Endothelial cell (in vitro differentiated cells): ENCODE data around the gene MRPS7. TPM values are rescaled to one million over a fixed set of nuclear protein-coding genes. Genes with fewer than 3 reads are reported as not detected.

ENCODE experiments used
- DNase-seq: peaks from one replicate; pipeline ENCODE4 v3.0.0; 2021; ENCODE audit warnings: low spot score
- H3K27ac Mint-ChIP-seq: one replicate; pipeline ENCODE4 v1.8.0; 2021; ENCODE audit warnings: mixed read lengths, inconsistent platforms; ENCODE audit not compliant: unreplicated experiment
- H3K27me3 Mint-ChIP-seq: one replicate; pipeline ENCODE4 v1.8.0; 2021; ENCODE audit warnings: mild to moderate bottlenecking, moderate library complexity, mixed read lengths, inconsistent platforms; ENCODE audit not compliant: unreplicated experiment
- H3K36me3 Mint-ChIP-seq: one replicate; pipeline ENCODE4 v1.8.0; 2021; ENCODE audit warnings: mild to moderate bottlenecking, low read depth, mixed read lengths, inconsistent platforms; ENCODE audit not compliant: unreplicated experiment
- H3K4me1 Mint-ChIP-seq: one replicate; pipeline ENCODE4 v1.8.0; 2021; ENCODE audit warnings: mild to moderate bottlenecking, mixed read lengths, inconsistent platforms; ENCODE audit not compliant: unreplicated experiment
- H3K4me3 Mint-ChIP-seq: one replicate; pipeline ENCODE4 v1.8.0; 2021; ENCODE audit warnings: mild to moderate bottlenecking, mixed read lengths, inconsistent platforms; ENCODE audit not compliant: unreplicated experiment
- H3K9me3 Mint-ChIP-seq: one replicate; pipeline ENCODE4 v1.8.0; 2021; ENCODE audit warnings: mixed read lengths, inconsistent platforms; ENCODE audit not compliant: unreplicated experiment
- CTCF ChIP-seq: fragments of 200-600 bp; sonication (generic); IDR thresholded peaks from one replicate; pipeline ENCODE4 v1.5.0; 2021; ENCODE audit warnings: antibody characterized with exemption; ENCODE audit not compliant: unreplicated experiment
- total RNA-seq: library from RNA; stranded (reverse); fragmentation: NEBNext Ultra II Directional; extraction: Animal tissue kit (Norgen Biotek cat#: 25700); gene quantifications from one replicate; pipeline ENCODE4 v1.2.1, GENCODE V29; 2021; ENCODE audit not compliant: unreplicated experiment

Gene MRPS7
- total RNA-seq, 1 donor from 2014 or later: 63.4 TPM

DNA sequence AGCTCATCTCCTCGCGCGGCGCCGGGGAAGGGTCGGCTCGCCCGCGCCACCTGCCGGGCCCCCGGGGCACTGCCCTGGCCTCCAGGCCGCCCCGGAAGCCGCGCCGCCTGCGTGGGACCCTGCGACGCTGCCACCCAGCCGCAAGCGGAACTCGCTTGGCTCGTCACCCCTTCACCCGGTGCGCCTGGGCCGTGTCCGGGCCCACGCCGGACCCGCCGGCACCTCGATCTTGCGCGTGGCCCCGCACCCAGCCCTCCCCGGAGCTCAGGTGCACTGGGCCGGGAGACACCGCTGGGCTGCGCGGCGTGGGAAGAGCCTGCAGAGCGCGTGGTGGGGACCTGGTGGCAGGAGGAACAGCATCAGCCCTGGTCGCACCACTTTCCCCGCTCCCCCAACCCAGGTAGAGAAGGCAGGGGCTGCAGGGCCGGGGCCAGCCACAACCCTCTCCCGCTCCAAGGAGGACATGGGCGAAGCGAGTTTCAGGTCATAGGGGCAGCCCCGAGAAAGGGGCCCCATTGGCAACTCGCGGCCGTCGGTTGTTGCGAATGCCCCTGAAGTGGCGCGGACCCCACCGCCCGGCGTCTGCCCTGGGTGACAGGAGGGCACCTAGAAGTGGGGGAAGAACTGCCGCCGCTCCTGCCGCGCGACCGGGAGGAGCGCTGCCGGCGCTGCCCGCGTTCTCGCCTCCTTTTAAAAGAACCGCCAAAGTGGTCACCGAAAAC, 9.7 kb downstream of the MRPS7 start:
- H3K36me3 Mint-ChIP-seq: peaks cover 4% of the 10 kb centered on the region
- peaks cover 42% of the 10 kb centered on the region for H3K4me1 Mint-ChIP-seq
- no peaks in the 10 kb centered on the region for H3K9me3 Mint-ChIP-seq
- peak; percentile 75 for DNase-seq
- no peak overlapping the region for H3K27ac Mint-ChIP-seq
- no peaks in the 10 kb centered on the region for H3K27me3 Mint-ChIP-seq
- H3K4me3 Mint-ChIP-seq: peak overlapping the region; percentile 77
- TF ChIP-seq CTCF: peak; percentile 76

- Mint-ChIP-seq H3K4me1 (peaks cover 36% of the 10 kb centered on the region), H3K27ac (no peak overlapping the region), H3K9me3 (no peaks in the 10 kb centered on the region), H3K27me3 (no peaks in the 10 kb centered on the region), H3K36me3 (no peaks in the 10 kb centered on the region), H3K4me3 (peak overlapping the region; percentile 77)
- TF ChIP-seq CTCF: no peak
- DNase-seq: no peak
Measured at GRCh38 chr17:75271955-75272847, 10.5 kb downstream of the MRPS7 start.

DNA sequence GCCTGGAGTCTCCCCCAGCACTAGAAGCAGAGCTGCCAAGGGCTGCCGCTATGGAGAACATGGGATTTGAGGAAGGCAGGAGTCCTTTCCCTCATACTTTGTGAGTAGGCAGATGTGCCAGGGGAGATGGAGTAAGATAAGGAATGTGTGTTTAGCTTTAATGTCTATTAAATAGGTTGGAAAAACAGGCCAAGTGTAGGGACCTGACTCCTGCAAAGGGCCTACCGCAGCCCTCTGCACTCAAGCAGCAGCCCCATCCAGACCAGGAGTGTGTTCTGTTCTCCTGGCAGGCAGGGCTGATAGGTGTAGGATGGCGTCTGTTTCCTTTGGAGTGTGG, 11.1 kb downstream of the MRPS7 start:
- Mint-ChIP-seq H3K9me3 (no peaks in the 10 kb centered on the region), H3K27ac (no peak overlapping the region), H3K4me1 (peaks cover 31% of the 10 kb centered on the region), H3K27me3 (no peaks in the 10 kb centered on the region), H3K4me3 (no peak overlapping the region), H3K36me3 (no peaks in the 10 kb centered on the region)
- no peak for TF ChIP-seq CTCF
- no peak for DNase-seq

DNA sequence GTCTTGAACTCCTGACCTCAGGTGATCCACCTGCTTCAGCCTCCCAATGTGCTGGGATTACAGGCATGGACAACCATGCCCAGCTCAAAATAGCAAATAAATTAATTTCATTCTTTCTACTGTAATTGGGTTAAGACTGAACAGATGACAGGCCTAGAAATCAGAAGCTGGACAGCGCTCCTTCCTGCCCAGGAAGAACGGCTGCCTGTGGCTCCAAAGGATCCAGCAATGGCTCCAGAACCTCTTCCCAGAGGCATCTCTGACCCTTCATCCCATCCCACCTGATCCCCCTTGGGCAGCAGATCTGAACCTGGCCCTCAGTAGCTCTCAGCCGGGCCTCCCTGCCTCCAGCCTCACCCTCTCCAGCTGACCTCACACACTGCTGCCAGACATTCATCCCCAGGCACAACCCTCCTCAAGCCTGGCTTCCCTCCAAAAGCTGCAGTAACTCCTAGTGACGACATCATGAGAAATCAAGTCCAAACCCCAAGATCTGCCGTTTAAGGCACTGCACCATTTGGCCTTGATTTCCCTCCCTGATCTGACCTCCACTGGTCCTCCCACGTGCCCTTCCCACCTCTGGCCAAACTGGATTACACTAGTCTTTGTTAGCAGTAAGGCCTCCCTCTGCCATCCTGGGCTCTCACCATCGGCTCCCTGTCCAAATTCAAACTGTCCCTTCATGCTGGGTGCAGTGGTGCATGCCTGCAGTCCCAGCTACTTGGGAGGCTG, 12.5 kb downstream of the MRPS7 start:
- DNase-seq: no peak
- Mint-ChIP-seq H3K4me1 (peaks cover 21% of the 10 kb centered on the region), H3K9me3 (no peaks in the 10 kb centered on the region), H3K4me3 (peak overlapping the region; percentile 44), H3K27ac (peak overlapping the region; percentile 26), H3K36me3 (no peaks in the 10 kb centered on the region), H3K27me3 (no peaks in the 10 kb centered on the region)
- TF ChIP-seq CTCF: no peak
